K562 (cell line): ENCODE data around the gene KLHDC7B. TPM values are rescaled to one million over a fixed set of nuclear protein-coding genes. Genes with fewer than 3 reads are reported as not detected.

ENCODE experiments used
- ATF7 ChIP-seq: fragments of 450-650 bp; IDR thresholded peaks from 2 replicates; pipeline ENCODE4 v1.7.1; 2014; ENCODE audit warnings: mild to moderate bottlenecking, moderate library complexity
- BCL6 ChIP-seq: fragments of 250-450 bp; sonication (Bioruptor Pico); IDR thresholded peaks from 2 replicates; pipeline ENCODE4 v1.4.0; 2020
- CBX5 ChIP-seq: IDR thresholded peaks from 2 replicates; pipeline ENCODE4 v1.6.1; 2014; ENCODE audit warnings: low read depth, borderline replicate concordance
- DNMT1 ChIP-seq: fragments of 450-650 bp; IDR thresholded peaks from 2 replicates; pipeline ENCODE4 v1.6.1; 2016; ENCODE audit warnings: antibody characterized with exemption, mild to moderate bottlenecking
- ETV6 ChIP-seq, 3 experiments: fragments of 150-350 bp in 1 of 3; sonication (generic) in 1 of 3; formaldehyde crosslinking in 1 of 3; IDR thresholded peaks; 2 replicates each; pipeline versions ENCODE4 v1.6.1 to v1.8.0; 2014 to 2022; ENCODE audit warnings: borderline replicate concordance in 2 of 3, low read depth in 2 of 3, antibody characterized with exemption in 1 of 3, low read length in 1 of 3, mild to moderate bottlenecking in 1 of 3, missing genetic modification reagents in 1 of 3
- GTF2E2 ChIP-seq: fragments of 200-800 bp; sonication (Bioruptor generic); IDR thresholded peaks from 2 replicates; pipeline ENCODE4 v1.6.1; 2016; ENCODE audit warnings: missing genetic modification characterization, missing compliant biosample characterization
- LARP7 ChIP-seq: fragments of 450-650 bp; IDR thresholded peaks from 2 replicates; pipeline ENCODE4 v1.6.1; 2016
- MXD1 ChIP-seq: fragments of 250-450 bp; sonication (Bioruptor Pico); IDR thresholded peaks from 2 replicates; pipeline ENCODE4 v1.8.0; 2021; ENCODE audit warnings: borderline replicate concordance, mild to moderate bottlenecking, moderate library complexity; ENCODE audit not compliant: poor library complexity, severe bottlenecking
- NCOR1 ChIP-seq: fragments of 450-650 bp; IDR thresholded peaks from 2 replicates; pipeline ENCODE4 v1.6.1; 2016; ENCODE audit warnings: mild to moderate bottlenecking, moderate library complexity
- PHB ChIP-seq: fragments of 250-450 bp; sonication (Bioruptor Pico); IDR thresholded peaks from 2 replicates; pipeline ENCODE4 v1.5.0; 2021
- PRDM10 ChIP-seq: fragments of 450-650 bp; IDR thresholded peaks from 2 replicates; pipeline ENCODE4 v1.6.1; 2018; ENCODE audit not compliant: partially characterized antibody
- RB1 ChIP-seq: fragments of 450-650 bp; IDR thresholded peaks from 2 replicates; pipeline ENCODE4 v1.6.1; 2017; ENCODE audit warnings: low read depth, mild to moderate bottlenecking
- SMARCA5 ChIP-seq: fragments of 450-650 bp; IDR thresholded peaks from 2 replicates; pipeline ENCODE4 v1.6.1; 2016
- SMC3 ChIP-seq: conservative IDR thresholded peaks from 2 replicates; pipeline ENCODE4 v1.6.1; 2011; ENCODE audit warnings: low read depth, low read length, improper control_type of control experiment; ENCODE audit not compliant: insufficient read depth
- SPI1 ChIP-seq: IDR thresholded peaks from 2 replicates; pipeline ENCODE4 v1.6.1; 2011; ENCODE audit warnings: low read depth, low read length, control low read depth, borderline replicate concordance
- UBTF ChIP-seq, 2 experiments: IDR thresholded peaks; 2 replicates each; pipeline ENCODE4 v1.6.1; 2012; ENCODE audit warnings: improper control_type of control experiment in 2 of 2, low read depth in 2 of 2, low read length in 2 of 2, borderline replicate concordance in 1 of 2
- ZBTB26 ChIP-seq: fragments of 450-650 bp; formaldehyde crosslinking; IDR thresholded peaks from 2 replicates; pipeline ENCODE4 v1.4.0; 2022; ENCODE audit warnings: missing genetic modification characterization
- ZFP1 ChIP-seq: fragments of 450-650 bp; formaldehyde crosslinking; IDR thresholded peaks from 2 replicates; pipeline ENCODE4 v1.4.0; 2020; ENCODE audit warnings: mild to moderate bottlenecking, mixed read lengths
- ZNF184 ChIP-seq: sonication (generic); formaldehyde crosslinking; IDR thresholded peaks from 2 replicates; pipeline ENCODE4 v1.5.0; 2020; ENCODE audit warnings: missing genetic modification reagents
- ZNF224 ChIP-seq: sonication (generic); formaldehyde crosslinking; IDR thresholded peaks from 2 replicates; pipeline ENCODE4 v1.8.0; 2022; ENCODE audit warnings: mild to moderate bottlenecking, missing genetic modification reagents
- ZNF232 ChIP-seq: sonication (generic); formaldehyde crosslinking; IDR thresholded peaks from 2 replicates; pipeline ENCODE4 v1.8.0; 2022; ENCODE audit warnings: mild to moderate bottlenecking, missing genetic modification reagents
- ZNF24 ChIP-seq: fragments of 450-650 bp; IDR thresholded peaks from 2 replicates; pipeline ENCODE4 v1.6.1; 2016
- polyA plus RNA-seq, 8 experiments: library from polyadenylated mRNA; depleted of rRNA in 4 of 8; stranded (reverse) in 5 of 8; unstranded in 3 of 8; fragments of >200 nt; fragmentation: Nextera tagmentation in 2 of 8; fragmentation: Illumina TruSeq in 1 of 8; extraction: Ambion mirVana in 2 of 8; extraction: Trizol in 1 of 8; gene quantifications; 2 replicates each; pipeline versions ENCODE4 v1.2.1 to v1.2.3, GENCODE V29; 2011 to 2014; ENCODE audit warnings: inconsistent platforms in 1 of 8, missing spikeins in 1 of 8
- total RNA-seq, 7 experiments: library from RNA; depleted of rRNA in 6 of 7; stranded (reverse); fragments of >200 nt in 6 of 7; fragmentation: Illumina TruSeq in 2 of 7; extraction: Trizol in 2 of 7; gene quantifications; 2 replicates each; pipeline versions ENCODE4 v1.2.1 to v1.2.3, GENCODE V29; 2011 to 2021; ENCODE audit warnings: low replicate concordance in 1 of 7

KLHDC7B gene
- total and polyA plus RNA-seq, 9 of the 15 experiments (the other 6 are each of a cell fraction or from before 2014, with no cell fraction given) = 0.04 to 0.22 (median 0.05) TPM; not detected in 4

GRCh38 chr22:50525104-50525857, 20.4 kb upstream of the KLHDC7B start, which contains the start of gene SCO2 (continued):
- TF ChIP-seq UBTF (IDR thresholded peaks at IDR 0.05; ENCODE audit: borderline replicate concordance in 1 of 2, low read depth in 2 of 2, low read length in 2 of 2) (peak in 1 of 2 experiments; percentile 43; a peak in 1 of 4 replicates), PRDM10 (no peak), SMARCA5 (no peak), SMC3 (peak; percentile 5; the same call in 1 of the 2 replicates), GTF2E2 (tag) (no peak; the same call in 1 of the 2 replicates), ZNF24 (no peak), ZNF224 (no peak), CBX5 (no peak), PHB (0 out of 2 replicates have a peak, but pooled peaks have one; percentile 17), ZBTB26 (no peak), ZFP1 (CRISPR knock-in tag) (no peak), DNMT1 (no peak), RB1 (peak; percentile 62; the same call in 1 of the 2 replicates), SPI1 (no peak), ETV6 (IDR thresholded peaks at IDR 0.05; ENCODE audit: borderline replicate concordance in 1 of 2, low read depth in 2 of 2, low read length in 1 of 2) (no peak), ETV6 (CRISPR knock-in tag; IDR thresholded peaks at IDR 0.05; ENCODE audit: borderline replicate concordance) (no peak), NCOR1 (0 out of 2 replicates have a peak, but pooled peaks have one; percentile 8), ZNF232 (CRISPR knock-in tag) (no peak), ZNF184 (CRISPR knock-in tag) (no peak), MXD1 (CRISPR knock-in tag) (no peak), ATF7 (peak; percentile 37; the same call in 1 of the 2 replicates), LARP7 (no peak), BCL6 (no peak)
